Jurkat, Clone E6-1 (cell line): Measurements from ENCODE around the gene LRRC63. TPM values are rescaled to one million over a fixed set of nuclear protein-coding genes. Genes with fewer than 3 reads are reported as not detected.
"Not testable (repeated sequence)": the region's sequence is repeated elsewhere in the genome, so short reads cannot be mapped to it uniquely, and the experiment has no call there.

Experiments
- DNase-seq: peaks from one replicate; pipeline ENCODE4 v3.0.0-alpha.2; 2011; ENCODE audit warnings: low read depth, low spot score
- H3K4me3 ChIP-seq: 2 replicates; pipeline ENCODE4 v1.5.1; 2011; ENCODE audit warnings: mild to moderate bottlenecking, low read length, control low read depth, moderate library complexity
- polyA plus RNA-seq: library from polyadenylated mRNA; unstranded; fragments of >200 nt; gene quantifications from one replicate; pipeline ENCODE4 v1.2.1, GENCODE V29; 2012; ENCODE audit warnings: missing spikeins; ENCODE audit not compliant: insufficient read length, insufficient read depth

Gene LRRC63, protein sequence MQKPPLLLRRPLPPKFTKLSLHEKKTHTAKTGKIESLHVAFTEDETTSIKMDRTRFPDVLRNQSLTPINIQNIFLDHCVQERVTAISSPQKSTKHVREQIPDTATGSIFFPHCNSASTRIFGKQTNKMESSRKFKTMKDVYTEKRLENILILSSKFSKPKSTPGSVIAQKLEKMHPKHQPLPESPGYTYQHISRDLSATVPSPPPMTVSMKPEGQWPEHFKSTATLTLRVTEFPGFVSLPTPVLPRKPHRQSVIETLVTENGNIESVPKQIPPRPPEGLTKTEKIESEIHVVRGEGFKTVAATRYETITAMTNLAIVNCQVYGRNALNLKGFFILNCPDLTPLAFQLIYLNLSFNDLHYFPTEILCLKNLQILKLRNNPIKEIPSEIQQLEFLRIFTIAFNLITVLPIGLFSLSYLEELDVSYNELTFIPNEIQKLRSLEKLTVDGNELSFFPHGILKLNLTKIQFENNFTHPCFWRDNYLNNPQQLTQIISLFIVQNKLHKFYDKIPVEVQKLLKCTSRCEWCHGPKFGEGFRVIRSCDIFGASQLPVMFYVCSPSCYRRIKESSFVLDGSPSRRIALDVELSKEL
- polyA plus RNA-seq, result 0.55 TPM

DNA sequence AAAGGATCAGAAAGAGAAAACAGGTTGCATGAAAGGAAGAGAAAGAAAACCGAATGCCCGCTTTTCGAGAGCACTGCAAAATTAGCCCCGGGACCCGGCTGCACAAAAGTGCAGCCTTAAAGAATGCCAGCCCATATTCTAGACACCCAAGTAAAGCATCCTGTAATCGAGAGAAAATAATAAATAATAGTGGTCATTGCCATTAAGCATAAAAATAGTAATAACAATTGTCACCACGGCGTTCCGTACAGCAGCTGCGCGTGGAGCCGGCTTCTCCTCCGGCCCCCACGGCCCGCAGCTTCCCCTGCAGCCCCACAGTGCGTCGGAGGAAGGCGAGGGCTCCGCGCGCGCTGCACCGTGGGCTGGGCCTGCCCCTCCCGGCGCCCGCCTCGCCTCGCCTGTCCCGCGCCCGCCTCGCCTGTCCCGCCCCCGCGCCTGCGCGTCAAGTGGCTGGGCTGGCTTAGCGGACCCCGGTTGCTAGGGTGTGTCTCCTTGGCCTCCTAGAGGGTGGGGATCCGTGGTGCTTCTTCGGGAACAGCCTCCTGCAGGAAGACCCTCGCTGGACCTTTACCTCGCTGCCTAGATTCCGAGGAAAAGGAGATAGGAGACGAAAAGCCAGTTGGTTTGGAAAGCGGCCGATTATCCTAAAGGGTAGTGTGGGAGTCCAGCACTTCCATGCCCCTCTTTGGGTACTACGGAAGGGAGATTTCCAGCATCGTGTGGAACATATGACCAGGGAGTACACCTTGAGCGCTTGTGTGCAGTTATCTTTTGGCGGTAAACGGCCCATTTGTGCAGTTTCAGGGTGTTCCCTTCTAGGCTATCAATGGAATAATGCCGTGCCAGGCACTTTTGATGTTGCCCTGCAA, at the start of gene LRRC63:
Gene LRRC63 (plus strand): TSS at position 446 of the 869 bp plus-strand sequence. CDS start 1,107 bp downstream, outside the sequence.
- peak; percentile 68 for DNase-seq
- H3K4me3 ChIP-seq, result peak within 1 kb of the TSS; percentile 81

DNA sequence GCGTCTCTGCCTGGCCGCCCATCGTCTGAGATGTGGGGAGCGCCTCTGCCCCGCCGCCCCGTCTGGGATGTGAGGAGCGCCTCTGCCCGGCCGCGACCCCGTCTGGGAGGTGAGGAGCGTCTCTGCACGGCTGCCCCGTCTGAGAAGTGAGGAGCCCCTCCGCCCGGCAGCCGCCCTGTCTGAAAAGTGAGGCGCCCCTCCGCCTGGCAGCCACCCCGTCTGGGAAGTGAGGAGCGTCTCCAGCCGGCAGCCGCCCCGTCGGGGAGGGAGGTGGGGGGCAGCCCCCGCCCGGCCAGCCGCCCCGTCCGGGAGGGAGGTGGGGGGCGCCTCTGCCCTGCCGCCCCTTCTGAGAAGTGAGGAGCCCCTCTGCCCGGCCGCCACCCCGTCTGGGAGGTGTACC, 49.0 kb upstream of the LRRC63 start:
- not testable (repeated sequence) for H3K4me3 ChIP-seq, DNase-seq

DNA sequence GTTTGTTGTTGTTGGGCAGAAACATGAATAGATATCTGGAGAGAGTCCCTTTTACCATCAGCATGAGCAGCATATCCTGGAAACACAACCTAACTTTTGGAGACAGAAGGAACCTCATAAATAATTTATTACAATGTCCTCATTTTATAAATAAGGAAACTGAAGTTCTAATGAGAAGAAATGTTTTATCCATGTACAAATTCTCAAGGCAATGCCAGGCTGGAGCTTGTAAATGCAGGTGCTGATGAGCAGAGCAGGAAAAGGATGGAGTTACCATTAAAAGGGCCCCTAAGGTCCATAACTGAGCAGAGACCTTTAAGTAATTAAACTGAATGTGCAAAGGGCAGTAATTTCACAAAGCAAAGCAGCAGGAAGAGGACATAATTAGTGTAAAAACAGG, 47.1 kb upstream of the LRRC63 start:
- DNase-seq, result no peak
- no peak overlapping the region for H3K4me3 ChIP-seq

DNA sequence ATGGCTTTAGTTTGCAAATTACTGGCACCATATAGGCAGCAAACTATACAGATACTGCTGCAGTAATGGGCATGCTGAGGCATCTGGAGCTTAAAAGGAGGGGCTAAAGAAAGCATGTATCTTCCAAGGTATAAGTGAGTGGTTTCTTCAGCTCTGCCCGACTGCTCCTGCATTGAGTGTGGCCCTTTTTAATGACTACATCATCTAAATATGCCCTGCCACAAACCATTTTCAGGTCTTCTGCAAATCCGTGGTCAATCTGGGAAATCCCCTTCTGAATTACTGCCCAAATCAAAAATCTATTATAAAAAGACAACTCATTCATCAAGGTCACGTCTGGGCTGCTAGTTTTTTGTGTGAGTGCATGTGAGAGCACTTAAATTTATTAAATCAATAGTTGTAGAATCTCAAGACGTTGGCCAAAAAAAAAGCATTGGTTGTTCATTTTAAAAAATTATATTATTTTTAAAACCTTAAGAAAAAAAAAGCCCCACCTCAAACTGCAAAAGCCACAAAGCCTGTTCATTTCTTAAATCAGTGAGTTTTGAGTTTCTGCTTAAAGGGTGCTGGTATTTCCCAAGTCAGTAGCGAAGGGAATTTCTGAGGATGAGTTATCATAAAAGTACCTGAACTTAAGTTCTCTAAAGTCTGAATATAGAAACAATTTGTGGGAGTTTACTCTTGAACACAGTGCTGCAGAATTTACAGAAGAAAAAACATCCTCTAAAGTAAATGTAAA, 46.1 kb upstream of the LRRC63 start:
- no peak overlapping the region for H3K4me3 ChIP-seq

DNA sequence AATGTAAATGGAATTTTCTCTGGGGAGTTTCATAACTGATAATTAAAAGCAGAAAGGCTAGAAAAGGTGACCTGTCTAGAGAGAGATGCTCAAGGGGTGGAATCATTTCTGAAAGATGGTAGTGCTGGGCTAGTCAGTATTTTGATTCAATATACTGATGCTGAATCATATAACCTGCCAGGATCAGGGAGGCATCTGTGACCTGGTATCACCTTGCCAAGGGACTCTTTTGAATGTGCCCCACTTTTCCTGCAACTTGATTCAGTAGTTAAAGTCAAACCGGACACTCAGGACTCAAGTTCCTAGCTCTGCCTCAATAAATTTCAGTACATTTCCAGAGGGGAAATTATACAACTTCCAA, 45.5 kb upstream of the LRRC63 start:
- H3K4me3 ChIP-seq, result no peak overlapping the region
- no peak for DNase-seq

More for the DNA sequence above, 46.1 kb upstream of the LRRC63 start:
- DNase-seq, result no peak

DNA sequence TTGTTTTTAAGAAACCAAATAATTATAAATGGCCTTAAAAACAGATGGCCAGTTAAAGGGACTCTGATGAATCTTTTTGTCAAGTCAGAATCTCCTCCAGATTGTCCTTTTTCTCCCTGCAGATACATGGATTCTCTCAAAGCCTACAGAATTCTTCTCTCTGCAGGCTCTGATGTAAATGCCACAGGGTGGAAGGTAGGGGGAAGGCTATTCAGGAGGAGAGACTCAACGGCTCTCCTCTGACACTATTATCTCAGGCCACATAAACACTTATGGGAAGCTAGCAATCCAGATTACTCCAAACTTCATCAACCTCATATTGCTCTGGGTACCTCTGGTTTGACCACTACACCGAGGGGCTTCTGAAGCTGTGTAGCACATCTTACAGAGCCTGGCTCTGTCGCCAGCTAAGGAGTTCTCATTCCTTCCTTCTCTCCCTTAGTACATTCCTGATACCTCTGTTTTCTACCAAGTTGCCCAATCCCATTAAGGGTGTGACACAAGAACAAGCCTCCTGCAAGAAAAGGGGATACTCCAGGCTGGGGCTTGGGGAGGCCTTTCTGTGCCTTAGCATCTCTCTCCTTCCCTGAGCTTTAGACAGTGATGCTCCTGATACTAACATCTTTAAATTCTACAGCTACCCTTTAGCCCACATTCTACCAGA, 44.6 kb upstream of the LRRC63 start:
- no peak overlapping the region for H3K4me3 ChIP-seq
- no peak for DNase-seq

DNA sequence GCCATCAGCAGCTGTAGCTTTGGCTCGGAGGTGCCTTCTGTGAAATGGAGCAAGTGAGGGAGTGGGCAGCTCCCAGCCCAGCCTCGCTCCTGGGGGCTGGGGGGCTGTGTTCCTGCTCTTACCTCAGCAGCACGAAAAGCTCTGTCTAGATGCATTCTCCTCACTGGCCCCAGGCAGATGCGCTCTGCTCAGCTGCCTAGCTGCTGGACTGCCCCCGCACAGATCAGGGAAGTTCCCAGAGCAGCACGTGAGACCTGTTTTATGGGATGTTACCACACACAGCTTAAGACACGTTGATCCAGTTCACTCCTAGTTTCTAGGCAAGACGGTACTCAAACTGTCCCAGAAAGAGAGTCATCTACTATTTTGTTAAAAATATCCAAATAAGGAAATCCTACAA, 43.4 kb upstream of the LRRC63 start:
- H3K4me3 ChIP-seq, result no peak overlapping the region

DNA sequence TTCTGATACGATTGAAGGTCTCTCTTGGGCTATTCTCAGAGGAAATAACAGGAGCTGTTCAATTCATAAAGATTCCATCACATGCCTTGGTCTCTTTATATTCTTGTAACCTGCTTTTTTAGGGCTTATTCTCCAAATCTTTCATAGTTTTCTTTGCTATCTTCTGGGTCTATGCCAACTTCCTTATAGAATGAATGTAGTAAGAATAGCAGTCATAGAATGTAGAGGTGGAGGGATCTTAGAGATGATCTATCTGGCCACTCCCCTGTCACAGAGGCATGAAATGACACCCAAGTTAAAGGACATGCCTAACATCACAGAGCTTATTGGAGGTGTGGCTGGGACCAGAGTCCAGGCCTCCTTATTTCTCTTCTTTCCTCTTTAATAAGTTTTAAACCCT, 42.9 kb upstream of the LRRC63 start:
- DNase-seq, result no peak

More for the DNA sequence above, 43.4 kb upstream of the LRRC63 start:
- DNase-seq, result no peak

DNA sequence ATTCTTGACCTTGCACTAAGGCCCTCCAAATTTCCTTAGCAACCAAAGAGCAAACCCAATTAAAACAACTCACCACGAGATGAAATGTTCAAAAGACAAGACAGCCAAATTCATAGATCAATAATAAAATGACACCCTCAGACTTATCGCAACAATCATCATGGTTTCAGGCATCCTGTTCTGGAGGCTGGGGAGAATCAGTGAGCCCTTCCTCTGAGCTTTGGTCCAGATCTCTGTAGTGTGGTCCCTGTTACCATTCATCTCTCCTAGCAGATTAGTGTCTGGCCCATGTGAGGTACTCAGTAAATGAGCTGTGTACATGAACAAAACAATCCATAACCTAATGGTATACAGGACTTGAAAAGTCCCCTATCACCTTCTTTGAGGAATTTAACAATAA, 42.0 kb upstream of the LRRC63 start:
- H3K4me3 ChIP-seq, result no peak overlapping the region
- DNase-seq, result no peak

More for the DNA sequence above, 42.9 kb upstream of the LRRC63 start:
- H3K4me3 ChIP-seq, result no peak overlapping the region

DNA sequence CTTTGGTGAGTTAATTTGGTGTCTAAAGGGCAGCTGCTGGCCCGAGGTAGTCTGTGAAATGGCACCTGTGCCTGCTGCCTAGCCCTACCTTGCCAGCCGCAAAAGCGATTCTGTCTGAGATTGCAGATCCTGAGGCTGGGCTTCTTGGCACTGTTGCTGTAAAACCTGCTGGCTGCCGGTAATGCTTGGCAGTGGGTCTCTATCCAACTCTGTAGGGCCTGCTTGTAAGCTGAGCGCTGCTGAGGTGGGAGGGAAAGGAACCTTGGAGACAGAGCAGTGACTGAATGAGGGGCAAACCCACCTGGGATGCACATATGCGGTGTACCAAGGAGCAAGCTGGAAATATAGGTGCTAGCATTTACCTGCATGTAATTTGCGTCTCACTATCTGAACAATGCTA, 41.5 kb upstream of the LRRC63 start:
- no peak for DNase-seq
- no peak overlapping the region for H3K4me3 ChIP-seq

DNA sequence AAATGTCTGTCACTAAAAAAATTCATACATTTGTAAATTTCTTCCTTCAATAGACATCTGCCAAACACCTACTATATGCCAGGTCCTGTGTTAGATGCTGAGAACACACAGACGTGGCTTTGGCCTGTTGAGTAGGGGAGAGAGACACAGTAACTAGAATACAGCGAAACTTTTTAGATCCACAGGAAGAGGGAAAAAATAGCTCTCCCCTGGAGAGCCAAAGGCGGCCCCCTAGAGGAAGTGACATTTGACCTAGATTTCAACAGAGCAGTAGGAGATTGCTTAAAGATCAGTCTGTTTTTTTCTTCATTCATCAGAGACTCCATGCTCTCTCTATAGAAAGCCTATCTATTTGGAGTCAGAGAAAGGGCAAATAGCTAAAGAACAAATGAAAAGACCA, 41.0 kb upstream of the LRRC63 start:
- H3K4me3 ChIP-seq, result peak overlapping the region; percentile 2; the same call in 1 of the 2 replicates
- peak; percentile 57 for DNase-seq

DNA sequence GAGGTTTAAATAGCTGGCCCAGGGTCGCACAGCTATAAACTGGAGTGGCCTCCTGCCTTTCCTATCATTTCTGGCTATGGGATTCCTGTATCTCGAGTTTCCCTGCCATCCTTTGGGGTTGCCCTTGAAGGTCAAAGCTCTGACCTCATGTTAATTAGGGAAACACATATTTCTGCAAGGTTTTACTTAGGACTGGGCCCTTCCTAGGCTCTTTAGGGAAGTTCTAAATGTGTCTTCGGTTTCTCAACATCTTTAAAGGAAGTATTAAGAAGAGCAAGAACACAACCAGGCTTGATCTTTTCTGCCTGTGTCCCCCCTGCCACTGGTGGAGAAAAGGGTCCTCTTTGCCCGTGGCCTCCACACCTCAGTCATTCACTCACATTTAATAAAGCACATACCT, 40.5 kb upstream of the LRRC63 start:
- H3K4me3 ChIP-seq, result peak overlapping the region; percentile 2
- no peak for DNase-seq

DNA sequence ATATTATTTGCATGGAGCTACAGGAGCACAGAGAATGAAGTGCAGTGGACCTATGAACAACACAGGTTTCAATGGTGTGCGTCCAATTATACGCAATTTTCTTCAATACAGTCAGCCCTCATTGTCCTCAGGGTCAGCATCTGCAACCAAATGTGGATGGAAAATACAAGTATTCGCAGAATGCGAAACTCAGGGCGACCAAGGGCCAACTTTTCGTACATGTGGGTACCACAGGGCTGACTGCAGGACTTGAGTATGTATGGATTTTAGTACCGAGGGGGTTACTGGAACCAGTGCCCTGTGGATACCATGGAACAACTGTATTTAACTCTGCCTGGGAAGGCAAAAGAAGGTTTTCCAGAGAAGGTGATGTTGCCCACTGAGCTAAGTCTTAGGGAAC, 40.0 kb upstream of the LRRC63 start:
- no peak for DNase-seq
- no peak overlapping the region for H3K4me3 ChIP-seq

DNA sequence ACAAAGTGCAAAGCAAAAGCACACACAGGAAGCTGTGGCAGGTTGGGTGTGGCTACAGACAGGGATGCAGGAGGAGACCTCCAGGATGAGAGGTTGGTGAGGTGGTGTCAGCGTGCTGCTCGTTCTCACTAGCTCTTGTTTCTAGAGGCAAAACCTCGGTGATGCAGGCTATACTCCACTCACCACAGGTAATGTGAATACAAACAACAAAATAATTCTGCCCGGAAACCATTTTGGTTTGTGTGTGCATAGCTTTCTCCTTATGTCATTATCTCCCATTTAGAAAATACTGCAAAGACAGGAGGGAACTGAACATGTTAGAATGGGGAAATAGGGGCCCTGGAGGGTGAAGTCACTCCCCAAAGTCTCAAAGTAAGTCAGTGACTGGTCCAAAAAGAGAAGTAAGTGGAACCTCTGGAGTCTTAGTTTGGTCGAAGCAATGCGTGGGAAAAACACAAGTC, 39.2 kb upstream of the LRRC63 start:
- peak overlapping the region; percentile 15 for H3K4me3 ChIP-seq
- peak; percentile 85 for DNase-seq

DNA sequence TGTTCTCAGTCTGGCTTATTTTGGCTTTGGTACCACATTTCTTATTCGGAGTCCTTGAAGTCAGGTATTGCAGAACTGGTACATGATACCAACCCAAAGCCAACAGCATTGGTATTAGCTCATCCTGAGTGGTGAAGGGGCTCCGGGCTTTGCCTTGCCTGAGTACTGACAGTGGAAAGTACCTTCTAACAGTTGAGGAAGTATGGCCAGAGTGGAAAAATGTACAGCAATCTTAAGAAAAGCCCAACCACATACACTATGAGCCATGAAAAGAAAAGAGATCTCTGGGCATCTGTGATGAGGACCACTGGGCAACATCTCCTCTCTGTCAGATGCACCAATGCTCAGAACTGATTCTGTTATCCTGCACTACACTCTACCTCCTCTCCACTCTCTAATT, 38.1 kb upstream of the LRRC63 start:
- H3K4me3 ChIP-seq, result no peak overlapping the region
- no peak for DNase-seq

DNA sequence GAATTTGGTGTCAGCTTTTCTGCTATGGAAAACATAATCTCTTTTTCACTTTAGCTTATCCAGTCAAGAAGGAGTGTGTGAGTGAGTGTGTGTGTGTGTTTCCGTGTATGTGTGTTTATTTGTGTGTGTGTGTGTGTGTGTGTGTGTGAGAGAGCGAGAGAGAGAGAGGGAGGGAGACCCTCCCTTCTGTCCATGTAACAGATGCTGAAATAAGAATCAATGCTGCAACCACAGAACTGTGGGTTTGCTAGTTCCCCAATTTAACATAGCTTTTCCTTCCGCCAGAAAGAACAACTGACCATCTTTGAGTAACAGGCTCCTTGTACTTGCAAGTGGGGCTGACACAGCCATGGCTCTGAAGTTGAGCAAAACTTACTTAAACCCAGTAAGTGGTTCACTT, 35.0 kb upstream of the LRRC63 start:
- H3K4me3 ChIP-seq, result no peak overlapping the region
- DNase-seq, result peak; percentile 53

DNA sequence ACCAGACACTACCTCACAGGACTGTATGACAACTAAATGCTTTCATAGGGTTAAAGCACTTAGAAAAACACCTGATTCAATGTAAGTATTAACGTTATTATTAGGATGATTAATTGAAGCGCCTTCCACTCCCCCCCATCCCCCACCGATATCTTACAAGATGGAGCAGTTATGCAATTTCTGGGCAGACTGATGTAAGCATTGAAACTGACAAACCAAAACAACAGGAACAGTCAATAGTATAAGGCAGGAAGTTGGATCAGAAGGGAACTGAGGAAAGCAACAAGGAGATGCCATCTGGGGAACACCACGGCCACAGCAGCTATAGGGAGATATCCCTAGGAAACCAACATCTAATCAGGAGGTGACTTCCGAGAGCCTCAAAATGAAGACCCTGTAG, 33.6 kb upstream of the LRRC63 start:
- no peak for DNase-seq
- H3K4me3 ChIP-seq, result no peak overlapping the region

DNA sequence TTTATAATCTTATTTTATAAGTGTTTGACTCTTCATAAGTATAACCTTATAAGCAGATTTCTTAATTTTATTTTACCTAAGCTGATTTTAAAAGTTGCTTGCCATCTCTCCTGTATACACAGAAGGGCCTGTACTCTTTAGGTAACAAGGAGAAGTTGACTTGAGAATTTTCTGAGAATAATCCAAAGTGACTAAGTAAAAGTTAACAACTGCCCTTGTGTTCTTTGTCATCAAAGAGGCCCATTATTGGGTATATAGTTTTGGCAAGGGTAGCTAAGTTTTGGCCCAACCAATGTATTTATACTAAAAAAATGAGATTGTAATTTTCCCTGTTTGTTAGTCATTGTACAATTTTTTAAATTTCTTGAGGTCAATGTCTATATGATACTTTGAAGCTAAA, 32.9 kb upstream of the LRRC63 start:
- H3K4me3 ChIP-seq, result peak overlapping the region; percentile 82
- no peak for DNase-seq
